Pancreas (tissue), 10 donors: ENCODE measurements around the gene PIP5K1B. TPM values are rescaled to one million over a fixed set of nuclear protein-coding genes. Genes with fewer than 3 reads are reported as not detected.

Experiments used
- ATAC-seq, 4 donors: fragments of 200-7000 bp; cut with Tn5 transposase; one replicate each; pipeline versions ENCODE4 v1.8.0 to v1.9.1; 2020; ENCODE audit warnings: mild to moderate bottlenecking in 4 of 4, moderate library complexity in 4 of 4
- DNase-seq, 6 donors: peaks; one replicate each; pipeline ENCODE4 v3.0.0-alpha.2; 2020
- FAIRE-seq: peaks from 2 replicates; lab custom pipeline; 2012; peaks lifted over from hg19 to GRCh38; lab: Jason Lieb, UNC
- H3K27ac ChIP-seq, 4 donors: fragments of 200-600 bp; sonication (generic); 1 replicate in 3 of 4; 2 replicates in 1 of 4; pipeline versions ENCODE4 v1.5.0 to v1.8.0; 2020
- H3K27me3 ChIP-seq, 4 donors: fragments of 200-600 bp; one replicate each; pipeline ENCODE4 v1.8.0; 2021
- H3K36me3 ChIP-seq, 3 donors: fragments of 200-600 bp; sonication (generic) in 1 of 3; one replicate each; pipeline versions ENCODE4 v1.5.0 to v1.8.0; 2020 to 2021
- H3K4me1 ChIP-seq, 3 donors: fragments of 200-600 bp; one replicate each; pipeline ENCODE4 v1.8.0; 2021
- H3K4me3 ChIP-seq, 4 donors: fragments of 200-600 bp; sonication (generic) in 2 of 4; one replicate each; pipeline versions ENCODE4 v1.5.0 to v1.8.0; 2020 to 2021
- H3K9me3 ChIP-seq, 4 donors: fragments of 200-600 bp; one replicate each; pipeline ENCODE4 v1.8.0; 2021
- WGBS, 2 donors: extraction: QIAGEN DNeasy Blood & Tissue Kit; methylation state at CpG; one replicate each; pipeline ENCODE4 v1.1.7; 2013; 5-methylcytosine and 5-hydroxymethylcytosine counted together
- intact Hi-C, 3 donors: fragments of 100-400 bp; cut with DNase I; formaldehyde crosslinking; loops; one replicate each; pipeline versions ENCODE4 v1.11.1 to v1.14.2; 2022
- polyA plus RNA-seq, 2 donors: library from polyadenylated mRNA; stranded (reverse); fragments of 200-250 nt; gene quantifications; one replicate each; pipeline ENCODE4 v1.2.3, GENCODE V29; 2013
- total RNA-seq, 6 donors: library from RNA; stranded (reverse); fragmentation: NEBNext Ultra II Directional in 4 of 6; extraction: Animal tissue kit (Norgen Biotek cat#: 25700) in 4 of 6; gene quantifications; one replicate each; pipeline versions ENCODE4 v1.2.1 to v1.2.4, GENCODE V29; 2021 to 2023
- TF ChIP-seq, protein P1 (sequence below), 4 donors: fragments of 200-600 bp; sonication (generic) in 3 of 4; IDR thresholded peaks; one replicate each; pipeline versions ENCODE4 v1.5.0 to v1.8.0; 2021; ENCODE audit warnings: antibody characterized with exemption in 4 of 4
- donor health status: healthy with polysubstance abuse.
- donor health status: DM: no; HTN: no; CAD: no; lungs with moderate emphysema.
- donor health status: DM: no; HTN: no; CAD: no.
- donor health status: control.
- donor health status: control.
- donor health status: Bipolar disorder and iron deficiency.
- donor health status: DM: yes; HTN: yes; CAD: no.
- donor health status: DM: no; HTN: no; CAD: no.
- donor health status: DM: no; HTN: no; CAD: no.
- donor health status: DM: yes; HTN: yes; CAD: no.

Gene PIP5K1B
- total and polyA plus RNA-seq, 8 donors = 1.3 to 6.9 (median 6.2) TPM

DNA sequence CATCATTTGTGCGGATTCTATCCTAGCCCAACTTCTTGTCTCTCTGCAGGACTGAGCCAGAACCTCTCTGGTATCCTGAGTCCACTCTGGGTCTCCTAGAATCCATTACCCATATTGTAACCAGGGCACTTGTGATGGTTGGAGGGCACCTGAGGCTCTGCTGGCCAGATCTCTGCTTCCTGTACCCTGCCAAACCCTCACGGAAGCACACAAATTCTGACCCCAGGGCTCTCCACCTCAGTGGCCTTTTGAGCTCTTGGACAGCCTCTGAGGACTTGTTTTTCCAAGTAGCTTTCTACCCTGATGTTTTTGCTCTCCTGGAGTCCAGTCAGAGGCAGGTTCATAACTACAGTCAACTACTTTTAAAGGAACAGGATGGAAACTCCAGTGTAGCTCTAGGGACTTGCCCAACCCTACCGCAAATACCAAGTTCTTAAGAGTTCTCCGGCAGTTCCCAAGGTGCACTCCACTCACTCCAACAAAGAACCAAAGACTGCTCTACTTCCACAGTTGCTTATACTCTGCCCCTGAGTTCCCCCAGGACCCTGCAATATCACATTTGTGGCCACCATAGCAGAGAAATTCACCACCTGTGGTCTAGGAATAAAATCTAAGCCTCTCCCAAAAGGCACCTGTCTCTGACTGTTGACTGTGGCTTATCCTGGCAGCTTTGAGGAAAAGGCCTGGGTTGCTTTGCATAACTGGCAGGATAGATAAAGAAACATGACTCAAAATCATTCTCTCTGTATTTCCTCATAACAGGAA lies 9.6 kb downstream of the PIP5K1B start:
- no peak for FAIRE-seq
- intact Hi-C loops = no loop called here
- H3K27me3 ChIP-seq = no peaks in the 10 kb centered on the region
- no peaks in the 10 kb centered on the region for H3K4me1 ChIP-seq
- no peaks in the 10 kb centered on the region for H3K9me3 ChIP-seq
- ATAC-seq = peak; percentile 77 to 85 (median 83)
- peak in 1 of 6 donors; percentile 12 for DNase-seq
- 87 to 89% methylated on average over 4 of the region's 4 CpGs for WGBS, 2 donors
- peak overlapping the region in 1 of 4 donors; percentile 9 for H3K27ac ChIP-seq
- TF ChIP-seq, protein P1, sequence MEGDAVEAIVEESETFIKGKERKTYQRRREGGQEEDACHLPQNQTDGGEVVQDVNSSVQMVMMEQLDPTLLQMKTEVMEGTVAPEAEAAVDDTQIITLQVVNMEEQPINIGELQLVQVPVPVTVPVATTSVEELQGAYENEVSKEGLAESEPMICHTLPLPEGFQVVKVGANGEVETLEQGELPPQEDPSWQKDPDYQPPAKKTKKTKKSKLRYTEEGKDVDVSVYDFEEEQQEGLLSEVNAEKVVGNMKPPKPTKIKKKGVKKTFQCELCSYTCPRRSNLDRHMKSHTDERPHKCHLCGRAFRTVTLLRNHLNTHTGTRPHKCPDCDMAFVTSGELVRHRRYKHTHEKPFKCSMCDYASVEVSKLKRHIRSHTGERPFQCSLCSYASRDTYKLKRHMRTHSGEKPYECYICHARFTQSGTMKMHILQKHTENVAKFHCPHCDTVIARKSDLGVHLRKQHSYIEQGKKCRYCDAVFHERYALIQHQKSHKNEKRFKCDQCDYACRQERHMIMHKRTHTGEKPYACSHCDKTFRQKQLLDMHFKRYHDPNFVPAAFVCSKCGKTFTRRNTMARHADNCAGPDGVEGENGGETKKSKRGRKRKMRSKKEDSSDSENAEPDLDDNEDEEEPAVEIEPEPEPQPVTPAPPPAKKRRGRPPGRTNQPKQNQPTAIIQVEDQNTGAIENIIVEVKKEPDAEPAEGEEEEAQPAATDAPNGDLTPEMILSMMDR (IDR thresholded peaks at IDR 0.05) = no peak
- H3K4me3 ChIP-seq = no peak overlapping the region
- H3K36me3 ChIP-seq = no peaks in the 10 kb centered on the region

DNA sequence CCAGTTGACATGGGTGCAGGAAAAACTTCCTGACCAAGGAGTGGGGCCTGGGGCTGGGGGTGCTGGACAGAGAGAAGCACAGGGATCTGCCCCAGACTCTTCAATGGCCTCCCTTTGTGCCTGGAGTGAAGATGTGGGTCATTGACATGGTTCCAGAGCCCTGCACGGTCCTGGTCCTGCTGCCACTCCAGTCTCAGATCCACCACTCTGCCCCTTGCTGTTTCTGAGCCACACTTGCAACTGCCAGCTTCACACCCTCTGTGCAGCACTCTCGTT lies 10.1 kb downstream of the PIP5K1B start:
- no peak for FAIRE-seq
- Histone ChIP-seq H3K9me3 (no peaks in the 10 kb centered on the region), H3K27ac (no peak overlapping the region), H3K4me1 (no peaks in the 10 kb centered on the region), H3K4me3 (no peak overlapping the region), H3K27me3 (no peaks in the 10 kb centered on the region), H3K36me3 (no peaks in the 10 kb centered on the region)
- WGBS, 2 donors = 56 to 59% methylated on average over 2 of the region's 2 CpGs
- peak in 1 of 6 donors; percentile 20 for DNase-seq
- TF ChIP-seq, protein P1 (IDR thresholded peaks at IDR 0.05) = no peak
- intact Hi-C loops = no loop called here
- no peak for ATAC-seq

DNA sequence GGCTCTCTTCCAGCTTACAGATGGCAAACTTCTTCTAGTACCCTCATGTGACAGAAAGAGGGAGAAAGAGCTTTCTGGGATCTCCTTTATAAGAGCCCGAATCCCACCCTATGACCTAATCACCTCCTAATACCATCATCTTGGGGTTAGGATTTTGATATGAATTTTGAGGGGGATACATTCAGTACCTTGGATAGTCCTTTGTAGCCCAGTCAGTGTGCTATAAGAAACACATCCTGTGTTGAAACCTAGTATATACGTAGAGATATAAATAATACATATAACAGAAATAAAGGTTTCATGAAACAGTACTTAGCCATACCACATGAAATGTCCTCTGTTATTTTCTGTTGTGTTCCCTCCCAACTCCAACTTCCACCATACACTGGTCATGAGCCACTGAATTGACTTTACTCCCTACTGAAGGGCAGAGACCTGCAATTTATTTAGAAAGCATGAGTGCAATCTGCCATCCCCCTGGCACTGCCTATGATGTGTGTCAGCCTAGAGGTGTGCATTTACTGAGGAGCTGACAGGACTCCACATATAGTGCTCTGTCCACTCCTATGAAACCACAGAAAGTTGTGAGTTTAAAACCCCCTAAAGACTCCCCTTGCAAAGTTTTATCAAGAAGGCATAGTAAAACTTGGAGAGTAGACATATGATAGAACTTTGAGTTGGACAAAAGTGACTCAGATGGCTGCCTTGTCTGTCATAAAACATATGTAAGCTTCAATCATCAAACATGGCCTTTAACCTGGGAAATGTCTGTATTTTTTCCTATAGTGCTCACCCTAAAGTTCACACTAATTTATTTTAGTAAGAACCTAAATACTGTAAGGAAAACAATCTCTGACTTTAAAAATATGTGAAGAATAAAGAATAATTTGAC lies 12.8 kb downstream of the PIP5K1B start:
- Histone ChIP-seq H3K27ac (no peak overlapping the region), H3K4me1 (no peaks in the 10 kb centered on the region), H3K4me3 (no peak overlapping the region), H3K9me3 (no peaks in the 10 kb centered on the region), H3K36me3 (no peaks in the 10 kb centered on the region), H3K27me3 (no peaks in the 10 kb centered on the region)
- no peak for FAIRE-seq
- no peak for ATAC-seq
- TF ChIP-seq, protein P1 (IDR thresholded peaks at IDR 0.05) = no peak
- intact Hi-C loops = no loop called here
- DNase-seq = no peak
- WGBS, 2 donors = 91 to 97% methylated on average over 2 of the region's 2 CpGs

DNA sequence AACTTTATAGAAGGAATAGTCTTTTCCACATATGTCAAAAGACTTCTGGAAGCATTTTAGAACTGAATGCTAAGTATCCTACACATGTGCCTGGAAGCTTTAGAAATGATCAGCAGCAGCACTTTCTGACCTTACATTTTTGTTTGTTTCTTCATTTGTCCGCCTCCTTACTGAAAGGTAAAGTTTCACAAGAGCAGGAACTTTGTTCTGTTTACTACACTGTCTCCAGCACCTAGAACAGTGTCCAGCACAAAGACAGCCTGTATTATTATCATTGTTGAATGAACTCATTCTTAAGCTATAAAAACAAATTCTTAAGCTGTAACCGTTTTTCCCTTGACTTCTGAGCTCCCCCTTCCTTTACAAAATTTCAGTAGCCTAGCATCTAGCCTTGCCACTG lies 14.8 kb downstream of the PIP5K1B start:
- no peak overlapping the region for H3K4me3 ChIP-seq
- no peaks in the 10 kb centered on the region for H3K27me3 ChIP-seq
- WGBS, 2 donors = 36 to 43% methylated on average over 2 of the region's 2 CpGs
- DNase-seq = no peak
- intact Hi-C loops = no loop called here
- no peak for FAIRE-seq
- H3K36me3 ChIP-seq = no peaks in the 10 kb centered on the region
- TF ChIP-seq, protein P1 (IDR thresholded peaks at IDR 0.05) = no peak
- H3K9me3 ChIP-seq = no peaks in the 10 kb centered on the region
- no peak for ATAC-seq
- no peak overlapping the region for H3K27ac ChIP-seq
- H3K4me1 ChIP-seq = no peaks in the 10 kb centered on the region
